Stimulated activated effector memory CD8-positive, alpha-beta T cell treated with anti-CD3 and anti-CD28 coated beads, Interleukin-12 subunit alpha, Interleukin-12 subunit beta, amount 100 ng/mL, for 72 hours (primary cell): Measurements from ENCODE around the gene NDUFAF3.
A peak's percentile ranks its signal among the peaks of the same experiment; 100 is the strongest.
"Not testable (repeated sequence)": the region's sequence is repeated elsewhere in the genome, so short reads cannot be mapped to it uniquely, and the experiment has no call there.

Experiments
- ATAC-seq: fragments of 150-1000 bp; cut with Tn5 transposase; 2 replicates; pipeline ENCODE4 v1.10.0; 2021
- DNase-seq, 2 donors: peaks; one replicate each; pipeline ENCODE4 v3.0.0; 2021 to 2022; ENCODE audit warnings: low spot score in 2 of 2
- H3K27ac Mint-ChIP-seq: one replicate; pipeline ENCODE4 v1.8.0; 2022; ENCODE audit warnings: mild to moderate bottlenecking, mixed read lengths
- H3K36me3 Mint-ChIP-seq: one replicate; pipeline ENCODE4 v1.8.0; 2022; ENCODE audit warnings: mild to moderate bottlenecking, mixed read lengths
- H3K4me1 Mint-ChIP-seq: one replicate; pipeline ENCODE4 v1.8.0; 2022; ENCODE audit warnings: mixed read lengths
- H3K4me3 Mint-ChIP-seq: one replicate; pipeline ENCODE4 v1.8.0; 2022; ENCODE audit warnings: mild to moderate bottlenecking, mixed read lengths
- H3K9me3 Mint-ChIP-seq: one replicate; pipeline ENCODE4 v1.8.0; 2022; ENCODE audit warnings: mixed read lengths

The NDUFAF3 gene

GRCh38 chr3:48993834-48994233, 28.1 kb upstream of the NDUFAF3 start:
- ATAC-seq, result no peak
- Mint-ChIP-seq H3K27ac (peak overlapping the region; percentile 85), H3K9me3 (no peaks in the 10 kb centered on the region), H3K4me3 (no peak overlapping the region), H3K4me1 (peaks cover 41% of the 10 kb centered on the region), H3K36me3 (peaks cover 43% of the 10 kb centered on the region)
- DNase-seq, result no peak

- Mint-ChIP-seq H3K4me3 (no peak overlapping the region), H3K9me3 (no peaks in the 10 kb centered on the region), H3K36me3 (peaks cover 33% of the 10 kb centered on the region), H3K27ac (no peak overlapping the region), H3K4me1 (peaks cover 21% of the 10 kb centered on the region)
- DNase-seq (no peak), ATAC-seq (no peak)
Measured at GRCh38 chr3:48996640-48997039, 25.3 kb upstream of the NDUFAF3 start.

- no peaks in the 10 kb centered on the region for H3K9me3 Mint-ChIP-seq
- DNase-seq (no peak), ATAC-seq (no peak)
- no peak overlapping the region for H3K4me3 Mint-ChIP-seq
- peak overlapping the region; percentile 48 for H3K27ac Mint-ChIP-seq
- peaks cover 28% of the 10 kb centered on the region for H3K36me3 Mint-ChIP-seq
- H3K4me1 Mint-ChIP-seq, result peaks cover 20% of the 10 kb centered on the region
Measured at GRCh38 chr3:48997102-48997635, 24.8 kb upstream of the NDUFAF3 start.

- H3K36me3 Mint-ChIP-seq, result peaks cover 26% of the 10 kb centered on the region
- no peaks in the 10 kb centered on the region for H3K9me3 Mint-ChIP-seq
- H3K4me1 Mint-ChIP-seq, result peaks cover 23% of the 10 kb centered on the region
- ATAC-seq, result no peak
- H3K4me3 Mint-ChIP-seq, result no peak overlapping the region
- H3K27ac Mint-ChIP-seq, result peak overlapping the region; percentile 48
- DNase-seq, result no peak
Measured at GRCh38 chr3:48997714-48998637, 23.9 kb upstream of the NDUFAF3 start.

- Mint-ChIP-seq H3K4me1 (peaks cover 16% of the 10 kb centered on the region), H3K36me3 (peaks cover 15% of the 10 kb centered on the region), H3K9me3 (no peaks in the 10 kb centered on the region), H3K27ac (peak overlapping the region; percentile 56), H3K4me3 (no peak overlapping the region)
- no peak for ATAC-seq
- DNase-seq, result no peak
Measured at GRCh38 chr3:48999085-48999858, 22.6 kb upstream of the NDUFAF3 start.

GRCh38 chr3:49001155-49001554, 20.8 kb upstream of the NDUFAF3 start:
- H3K27ac Mint-ChIP-seq, result peak overlapping the region; percentile 19
- no peak for ATAC-seq
- H3K4me3 Mint-ChIP-seq, result no peak overlapping the region

GRCh38 chr3:49004352-49005302, 17.3 kb upstream of the NDUFAF3 start:
- H3K27ac Mint-ChIP-seq, result no peak overlapping the region
- DNase-seq, result no peak
- peaks cover 29% of the 10 kb centered on the region for H3K36me3 Mint-ChIP-seq
- ATAC-seq, result no peak
- peaks cover 37% of the 10 kb centered on the region for H3K4me1 Mint-ChIP-seq
- H3K9me3 Mint-ChIP-seq, result no peaks in the 10 kb centered on the region
- no peak overlapping the region for H3K4me3 Mint-ChIP-seq

More at GRCh38 chr3:49001155-49001554, 20.8 kb upstream of the NDUFAF3 start:
- no peaks in the 10 kb centered on the region for H3K36me3 Mint-ChIP-seq
- DNase-seq, result no peak
- no peaks in the 10 kb centered on the region for H3K9me3 Mint-ChIP-seq
- H3K4me1 Mint-ChIP-seq, result peaks cover 7% of the 10 kb centered on the region

- Mint-ChIP-seq H3K4me1 (peaks cover 37% of the 10 kb centered on the region), H3K9me3 (no peaks in the 10 kb centered on the region), H3K27ac (no peak overlapping the region), H3K36me3 (peaks cover 35% of the 10 kb centered on the region), H3K4me3 (no peak overlapping the region)
- no peak for ATAC-seq
- no peak for DNase-seq
Measured at GRCh38 chr3:49005303-49005680, 16.6 kb upstream of the NDUFAF3 start.

GRCh38 chr3:49005998-49006397, 15.9 kb upstream of the NDUFAF3 start:
- H3K27ac Mint-ChIP-seq, result no peak overlapping the region

GRCh38 chr3:49006408-49007067, 15.4 kb upstream of the NDUFAF3 start:
- DNase-seq (no peak), ATAC-seq (no peak)
- H3K36me3 Mint-ChIP-seq, result peaks cover 48% of the 10 kb centered on the region
- H3K4me1 Mint-ChIP-seq, result peaks cover 37% of the 10 kb centered on the region
- H3K27ac Mint-ChIP-seq, result peak overlapping the region; percentile 100
- no peaks in the 10 kb centered on the region for H3K9me3 Mint-ChIP-seq
- peak overlapping the region; percentile 100 for H3K4me3 Mint-ChIP-seq

More at GRCh38 chr3:49005998-49006397, 15.9 kb upstream of the NDUFAF3 start:
- peak overlapping the region; percentile 100 for H3K4me3 Mint-ChIP-seq
- H3K4me1 Mint-ChIP-seq, result peaks cover 37% of the 10 kb centered on the region
- no peak for ATAC-seq
- H3K9me3 Mint-ChIP-seq, result no peaks in the 10 kb centered on the region
- peaks cover 42% of the 10 kb centered on the region for H3K36me3 Mint-ChIP-seq
- DNase-seq, result no peak

- H3K27ac Mint-ChIP-seq, result peak within 1 kb of the TSS; percentile 100
Measured at GRCh38 chr3:49007068-49007770, 14.7 kb upstream of the NDUFAF3 start, which contains the start of gene WDR6. Gene WDR6, plus strand, starts transcription at chr3:49007391. Its CDS starts 41 bp downstream, at chr3:49007432.

GRCh38 chr3:49007771-49008528, 14.0 kb upstream of the NDUFAF3 start:
- Mint-ChIP-seq H3K4me3 (peak overlapping the region; percentile 100), H3K27ac (peak overlapping the region; percentile 100), H3K36me3 (peaks cover 62% of the 10 kb centered on the region), H3K4me1 (peaks cover 44% of the 10 kb centered on the region), H3K9me3 (no peaks in the 10 kb centered on the region)
- peak; percentile 79 to 94 for DNase-seq
- ATAC-seq, result peak; percentile 68

More at GRCh38 chr3:49007068-49007770, 14.7 kb upstream of the NDUFAF3 start, which contains the start of gene WDR6:
- H3K4me1 Mint-ChIP-seq, result peaks cover 39% of the 10 kb centered on the region
- peak; percentile 95 to 98 for DNase-seq
- ATAC-seq, result peak; percentile 91
- H3K9me3 Mint-ChIP-seq, result no peaks in the 10 kb centered on the region
- H3K4me3 Mint-ChIP-seq, result peak within 1 kb of the TSS; percentile 100
- H3K36me3 Mint-ChIP-seq, result peaks cover 55% of the 10 kb centered on the region

GRCh38 chr3:49008627-49009026, 13.3 kb upstream of the NDUFAF3 start:
- H3K9me3 Mint-ChIP-seq, DNase-seq, ATAC-seq: not testable (repeated sequence)
- H3K36me3 Mint-ChIP-seq, result peaks cover 65% of the 10 kb centered on the region
- peaks cover 47% of the 10 kb centered on the region for H3K4me1 Mint-ChIP-seq
- H3K27ac Mint-ChIP-seq, result peak overlapping the region; percentile 100
- H3K4me3 Mint-ChIP-seq, result peak overlapping the region; percentile 100
